ENCODE measurements around the gene ATP1B1. TPM values are rescaled to one million over a fixed set of nuclear protein-coding genes. Genes with fewer than 3 reads are reported as not detected.
A peak's percentile ranks its signal among the peaks of the same experiment; 100 is the strongest.

The ATP1B1 gene
- total and polyA plus RNA-seq, 2 of the 13 experiments (the other 11 are each of a cell fraction or from before 2014, with no cell fraction given), result 134 to 135 TPM

- TF ChIP-seq ZGPAT (CRISPR knock-in tag; IDR thresholded peaks at IDR 0.05) (peak; percentile 84), HOMEZ (CRISPR knock-in tag; IDR thresholded peaks at IDR 0.05; ENCODE audit: low read depth) (peak; percentile 26; the same call in 1 of the 2 replicates), ZNF256 (CRISPR knock-in tag; conservative IDR thresholded peaks at IDR 0.05) (no peak), ZNF678 (CRISPR knock-in tag; IDR thresholded peaks at IDR 0.05) (no peak), SMYD3 (CRISPR knock-in tag; IDR thresholded peaks at IDR 0.05) (no peak), HIC2 (CRISPR knock-in tag; IDR thresholded peaks at IDR 0.05; ENCODE audit: low read depth) (peak; percentile 94), ARID2 (CRISPR knock-in tag; IDR thresholded peaks at IDR 0.05; ENCODE audit: borderline replicate concordance) (no peak), SAP130 (CRISPR knock-in tag; IDR thresholded peaks at IDR 0.05; ENCODE audit: low read depth) (peak; percentile 63; the same call in 1 of the 2 replicates), BRD4 (CRISPR knock-in tag; IDR thresholded peaks at IDR 0.05) (no peak), ZNF614 (CRISPR knock-in tag; IDR thresholded peaks at IDR 0.05; ENCODE audit: borderline replicate concordance) (0 out of 2 replicates have a peak, but pooled peaks have one; percentile 71), ZNF225 (CRISPR knock-in tag; IDR thresholded peaks at IDR 0.05) (no peak; the same call in 1 of the 2 replicates), CBX2 (IDR thresholded peaks at IDR 0.05; ENCODE audit: low read depth, low read length) (no peak), CBX2 (CRISPR knock-in tag; IDR thresholded peaks at IDR 0.05; ENCODE audit: low read depth) (no peak), ZNF224 (CRISPR knock-in tag; IDR thresholded peaks at IDR 0.05) (no peak), ZNF251 (CRISPR knock-in tag; IDR thresholded peaks at IDR 0.05) (no peak), ZNF615 (CRISPR knock-in tag; IDR thresholded peaks at IDR 0.05; ENCODE audit: borderline replicate concordance) (no peak; the same call in 1 of the 2 replicates), RBAK (CRISPR knock-in tag; IDR thresholded peaks at IDR 0.05) (no peak), RAD51 (IDR thresholded peaks at IDR 0.05; ENCODE audit: borderline replicate concordance) (no peak), ZNF644 (CRISPR knock-in tag; IDR thresholded peaks at IDR 0.05; ENCODE audit: low read depth) (no peak), MAFK (conservative IDR thresholded peaks at IDR 0.05 in 1 of 2, IDR thresholded peaks at IDR 0.05 in 1 of 2; ENCODE audit: low read length in 2 of 2) (no peak), KDM2A (CRISPR knock-in tag; IDR thresholded peaks at IDR 0.05; ENCODE audit: borderline replicate concordance, low read depth) (peak; percentile 83; the same call in 1 of the 2 replicates), ZNF350 (CRISPR knock-in tag; IDR thresholded peaks at IDR 0.05; ENCODE audit: borderline replicate concordance, low read depth) (peak; percentile 81; the same call in 1 of the 2 replicates), TRIM22 (IDR thresholded peaks at IDR 0.05) (no peak), LCORL (IDR thresholded peaks at IDR 0.05) (no peak), LCORL (CRISPR knock-in tag; IDR thresholded peaks at IDR 0.05) (peak; percentile 97), RBFOX2 (IDR thresholded peaks at IDR 0.05; ENCODE audit: low read depth, low read length) (peak; percentile 57), ZNF17 (CRISPR knock-in tag; IDR thresholded peaks at IDR 0.05) (no peak)
These were observed 926 bp upstream of the ATP1B1 start (continued) for GRCh38 chr1:169105434-169106094.
